GM12872 (cell line): Measurements from ENCODE around the gene TNFAIP6.

Source experiments
- CTCF ChIP-seq: IDR thresholded peaks from 3 replicates; pipeline ENCODE4 v1.5.1; 2011; ENCODE audit warnings: low read depth, mild to moderate bottlenecking, low read length, moderate library complexity; ENCODE audit not compliant: insufficient read depth

TNFAIP6 gene, protein sequence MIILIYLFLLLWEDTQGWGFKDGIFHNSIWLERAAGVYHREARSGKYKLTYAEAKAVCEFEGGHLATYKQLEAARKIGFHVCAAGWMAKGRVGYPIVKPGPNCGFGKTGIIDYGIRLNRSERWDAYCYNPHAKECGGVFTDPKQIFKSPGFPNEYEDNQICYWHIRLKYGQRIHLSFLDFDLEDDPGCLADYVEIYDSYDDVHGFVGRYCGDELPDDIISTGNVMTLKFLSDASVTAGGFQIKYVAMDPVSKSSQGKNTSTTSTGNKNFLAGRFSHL

DNA sequence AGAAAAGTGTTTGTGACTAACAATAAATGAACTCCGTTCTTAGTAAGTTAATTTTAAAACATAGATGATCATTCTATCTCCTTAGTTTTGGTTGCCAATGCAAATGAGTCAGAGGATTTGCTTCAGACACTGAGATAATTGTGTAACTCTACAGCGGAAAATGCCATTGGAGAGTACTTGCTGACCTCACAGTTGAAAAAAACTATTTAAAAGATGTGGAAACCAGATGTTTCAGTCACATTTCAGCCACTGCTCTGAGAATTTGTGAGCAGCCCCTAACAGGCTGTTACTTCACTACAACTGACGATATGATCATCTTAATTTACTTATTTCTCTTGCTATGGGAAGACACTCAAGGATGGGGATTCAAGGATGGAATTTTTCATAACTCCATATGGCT, at the start of gene TNFAIP6:
Gene TNFAIP6 (plus strand): TSS at position 234 of the 400 bp plus-strand sequence. CDS start 75 bp downstream, at position 309.
- no peak for TF ChIP-seq CTCF

GRCh38 chr2:151315381-151315903, 42.0 kb upstream of the TNFAIP6 start:
- no peak for TF ChIP-seq CTCF

DNA sequence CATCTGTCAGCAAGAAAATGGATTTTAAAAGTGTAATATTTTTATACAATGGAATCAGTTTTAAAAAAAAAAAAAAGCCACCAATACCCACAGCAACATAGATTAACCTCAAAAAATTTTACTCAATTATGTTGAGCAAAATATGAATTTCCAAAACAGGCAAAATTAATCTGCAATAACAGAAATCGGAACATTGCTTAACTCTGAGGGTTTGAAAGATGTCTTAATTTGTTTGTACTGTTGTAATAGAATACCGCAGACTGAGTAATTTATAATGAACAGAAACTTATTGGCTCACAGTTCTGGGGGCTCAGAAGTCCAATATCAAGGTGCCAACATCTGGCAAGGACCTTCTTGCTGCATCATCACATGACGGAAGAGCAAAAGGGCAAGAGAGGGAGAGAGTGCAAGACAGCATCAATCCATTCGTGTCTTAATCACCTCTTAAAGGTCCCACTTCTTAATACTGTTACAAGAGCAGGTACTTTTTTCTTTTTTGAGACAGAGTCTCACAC, 31.8 kb upstream of the TNFAIP6 start:
- no peak for TF ChIP-seq CTCF

DNA sequence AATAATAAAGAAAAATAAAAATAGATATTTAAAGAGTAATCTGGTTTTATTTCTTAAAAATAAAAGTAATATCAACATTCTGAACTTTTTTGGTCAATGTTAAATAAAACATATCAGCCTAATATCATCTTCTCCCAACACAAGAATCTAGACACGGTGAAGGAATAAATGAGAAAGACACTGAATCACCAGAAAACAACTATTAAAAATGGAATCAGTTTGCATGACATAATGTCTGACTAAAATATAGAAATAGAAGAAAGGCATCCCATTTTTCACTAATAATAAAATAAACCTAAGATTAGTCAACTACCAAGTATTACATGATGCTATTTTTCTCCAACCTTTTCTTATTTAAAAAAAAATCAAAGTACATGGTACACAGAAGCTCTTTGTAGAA, 30.8 kb upstream of the TNFAIP6 start:
- TF ChIP-seq CTCF: no peak

DNA sequence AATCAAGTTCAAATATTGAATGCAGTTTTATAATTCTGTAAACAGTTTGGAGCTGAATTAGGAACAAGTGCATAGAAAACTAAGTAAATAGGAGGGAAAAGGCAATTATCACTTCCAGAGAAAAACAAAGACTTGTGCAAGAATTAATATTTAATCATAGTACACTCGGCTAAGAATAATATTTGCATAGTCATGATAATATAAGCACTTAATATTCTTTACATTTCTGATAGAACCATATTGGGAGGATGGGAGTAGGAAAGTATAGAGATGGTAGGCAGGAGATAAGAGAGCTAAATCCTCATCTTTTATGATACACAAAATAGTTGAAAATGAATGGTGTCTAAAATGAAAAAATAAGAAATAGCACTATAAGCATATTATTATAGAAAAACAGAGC, 27.4 kb upstream of the TNFAIP6 start:
- no peak for TF ChIP-seq CTCF

DNA sequence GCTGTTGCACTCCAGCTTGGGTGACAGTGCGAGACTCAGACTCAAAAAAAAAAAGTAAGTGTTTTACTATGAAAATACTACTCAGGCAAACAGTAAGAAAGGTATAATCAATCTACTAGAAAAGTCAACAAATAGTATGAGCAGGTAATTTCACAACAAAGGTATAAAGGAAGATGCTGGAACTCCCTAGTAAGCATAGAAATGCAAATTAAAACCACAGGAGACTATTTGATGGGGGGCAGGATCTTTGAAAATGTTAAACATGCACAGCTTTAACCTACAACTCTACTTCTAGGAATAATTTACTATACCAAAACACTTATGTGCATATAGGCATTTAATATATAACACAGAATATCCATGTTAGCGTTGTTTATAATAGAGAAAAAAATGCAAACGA, 24.3 kb upstream of the TNFAIP6 start:
- TF ChIP-seq CTCF: no peak

DNA sequence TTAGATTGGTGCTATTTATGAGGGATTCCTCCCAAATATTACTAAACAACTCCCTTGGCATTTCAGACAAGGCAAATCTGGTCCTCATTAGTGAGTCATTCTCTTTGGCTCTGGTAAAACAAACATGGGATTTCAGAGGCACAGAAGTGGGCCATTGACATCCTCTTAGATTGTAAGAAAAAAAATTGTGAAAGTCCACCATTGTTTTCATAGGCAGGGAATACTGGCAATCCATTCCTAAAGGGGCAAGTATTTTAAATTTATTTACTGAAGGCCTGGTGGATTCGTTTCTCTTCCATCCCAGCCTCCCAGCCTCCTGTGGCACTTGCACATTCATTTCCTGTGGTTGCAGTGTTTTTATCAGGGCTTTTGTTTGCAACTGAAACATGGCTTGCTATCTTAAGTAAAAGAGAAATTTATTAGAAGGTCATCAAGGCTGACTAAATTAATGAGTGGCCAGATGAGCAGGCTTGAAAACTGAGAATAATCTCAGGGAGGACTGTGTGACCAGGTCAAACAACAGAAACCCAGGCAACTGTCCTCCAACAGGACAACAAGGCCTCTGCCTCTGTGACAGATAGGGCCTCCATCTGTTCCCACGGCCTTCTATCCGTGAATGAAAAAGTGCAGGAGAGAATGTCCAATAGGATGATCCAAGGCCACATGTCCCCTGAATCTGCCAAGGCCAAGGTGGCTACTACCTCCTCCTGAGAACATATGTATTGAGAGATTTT, 23.1 kb upstream of the TNFAIP6 start:
- TF ChIP-seq CTCF: no peak
